Activated naive CD4-positive, alpha-beta T cell treated with anti-CD3 and anti-CD28 coated beads for 36 hours (primary cell): ENCODE results near the gene RBMS3. TPM values are rescaled to one million over a fixed set of nuclear protein-coding genes. Genes with fewer than 3 reads are reported as not detected.
A peak's percentile ranks its signal among the peaks of the same experiment; 100 is the strongest.

Experiments
- CTCF ChIA-PET: fragments of 350-600 bp; sonication (Branson Sonifier 250); formaldehyde crosslinking; loops from one replicate; lab custom pipeline; 2021; ENCODE audit warnings: antibody characterized with exemption; lab: Charles Lee
- DNase-seq: peaks from one replicate; pipeline ENCODE4 v3.0.0-alpha.2; 2020
- H3K27ac Mint-ChIP-seq: one replicate; pipeline ENCODE4 v1.8.0; 2021; ENCODE audit warnings: mild to moderate bottlenecking, mixed read lengths
- H3K27me3 Mint-ChIP-seq: one replicate; pipeline ENCODE4 v1.8.0; 2021; ENCODE audit warnings: low read depth, mixed read lengths
- H3K36me3 Mint-ChIP-seq: one replicate; pipeline ENCODE4 v1.8.0; 2021; ENCODE audit warnings: low read depth, mixed read lengths
- H3K4me1 Mint-ChIP-seq: one replicate; pipeline ENCODE4 v1.8.0; 2021; ENCODE audit warnings: low read depth, mixed read lengths
- H3K4me3 Mint-ChIP-seq: one replicate; pipeline ENCODE4 v1.8.0; 2021; ENCODE audit warnings: mild to moderate bottlenecking, moderate library complexity, mixed read lengths
- H3K9me3 Mint-ChIP-seq: one replicate; pipeline ENCODE4 v1.8.0; 2021; ENCODE audit warnings: mixed read lengths
- intact Hi-C: fragments of 100-400 bp; cut with micrococcal nuclease; formaldehyde crosslinking; loops from one replicate; pipeline ENCODE4 v1.15.1; 2023
- total RNA-seq, 2 experiments: library from RNA; stranded (reverse); gene quantifications; one replicate each; pipeline ENCODE4 v1.2.3, GENCODE V29; 2021

Gene RBMS3
- total RNA-seq, 2 experiments from 2014 or later, result 0.84 to 1.1 TPM

DNA sequence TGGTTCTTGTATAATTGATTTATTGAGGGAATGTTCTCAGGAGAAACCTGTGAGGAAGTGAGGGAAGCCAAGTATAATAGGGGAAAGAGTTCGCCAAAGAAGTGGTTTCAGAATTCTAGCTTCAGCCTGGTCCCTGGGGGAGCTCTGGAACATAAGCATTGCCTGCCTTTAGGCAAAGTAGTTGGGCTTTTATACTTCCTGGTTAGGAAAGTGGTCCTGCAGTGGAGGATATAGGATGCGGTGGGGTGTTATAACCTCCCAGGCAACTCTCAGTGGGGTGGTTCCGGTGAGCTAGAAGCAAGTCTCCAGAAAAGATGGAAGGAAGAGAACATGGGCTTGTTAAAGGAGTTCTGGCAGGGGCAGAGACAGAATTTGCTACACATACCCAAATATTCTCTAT, 22.7 kb upstream of the RBMS3 start:
- Mint-ChIP-seq H3K4me1 (no peaks in the 10 kb centered on the region), H3K27me3 (peaks cover 2% of the 10 kb centered on the region), H3K36me3 (no peaks in the 10 kb centered on the region), H3K9me3 (no peaks in the 10 kb centered on the region), H3K4me3 (no peak overlapping the region), H3K27ac (no peak overlapping the region)
- DNase-seq, result no peak
- intact Hi-C loops, result no loop called here
- CTCF ChIA-PET, result no interaction called here

DNA sequence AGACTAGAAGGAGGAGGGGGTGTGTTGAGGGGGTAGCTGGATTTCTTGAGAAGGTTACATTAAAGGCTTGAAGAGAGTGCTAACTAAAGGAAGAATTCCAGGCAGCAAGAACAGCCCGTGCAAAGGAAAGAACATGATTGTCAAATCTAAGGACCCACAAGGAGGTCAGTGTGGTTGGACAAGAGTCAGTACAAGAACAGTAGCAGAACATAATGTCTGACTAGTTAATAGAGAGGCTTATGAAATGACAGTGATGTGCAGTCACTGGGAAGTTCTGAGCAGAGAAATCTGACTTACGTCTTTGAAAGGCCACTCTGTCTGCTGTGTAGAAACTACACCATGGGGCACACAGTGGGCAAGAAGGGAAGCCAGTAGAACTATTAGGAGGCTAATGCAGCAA, 19.8 kb upstream of the RBMS3 start:
- Mint-ChIP-seq H3K27ac (no peak overlapping the region), H3K27me3 (no peaks in the 10 kb centered on the region), H3K36me3 (no peaks in the 10 kb centered on the region), H3K4me1 (no peaks in the 10 kb centered on the region), H3K4me3 (no peak overlapping the region), H3K9me3 (no peaks in the 10 kb centered on the region)
- DNase-seq, result no peak
- intact Hi-C loops, result no loop called here
- CTCF ChIA-PET, result no interaction called here

DNA sequence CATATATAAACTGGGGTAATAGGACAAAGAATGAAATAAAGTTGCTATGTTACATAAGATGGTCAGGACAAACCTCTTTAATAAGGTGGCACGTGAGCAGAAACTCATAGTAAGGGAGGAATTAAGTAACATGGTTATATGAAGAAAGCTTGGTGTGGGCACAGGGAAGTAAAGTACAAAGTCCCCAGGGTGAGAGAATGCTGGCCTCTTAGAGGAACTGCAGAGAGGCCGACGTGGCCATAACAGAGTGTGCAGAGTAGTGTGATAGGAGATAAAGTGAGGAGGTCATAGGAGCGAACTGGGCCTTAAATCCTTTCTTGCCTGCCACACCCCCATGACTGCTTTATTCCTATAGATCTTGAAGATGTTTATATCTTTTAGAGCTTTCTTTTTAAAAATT, 17.4 kb upstream of the RBMS3 start:
- H3K9me3 Mint-ChIP-seq, result no peaks in the 10 kb centered on the region
- intact Hi-C loops, result no loop called here
- H3K4me1 Mint-ChIP-seq, result no peaks in the 10 kb centered on the region
- no peaks in the 10 kb centered on the region for H3K27me3 Mint-ChIP-seq
- CTCF ChIA-PET, result no interaction called here
- H3K27ac Mint-ChIP-seq, result no peak overlapping the region
- no peaks in the 10 kb centered on the region for H3K36me3 Mint-ChIP-seq
- H3K4me3 Mint-ChIP-seq, result no peak overlapping the region
- DNase-seq, result no peak

DNA sequence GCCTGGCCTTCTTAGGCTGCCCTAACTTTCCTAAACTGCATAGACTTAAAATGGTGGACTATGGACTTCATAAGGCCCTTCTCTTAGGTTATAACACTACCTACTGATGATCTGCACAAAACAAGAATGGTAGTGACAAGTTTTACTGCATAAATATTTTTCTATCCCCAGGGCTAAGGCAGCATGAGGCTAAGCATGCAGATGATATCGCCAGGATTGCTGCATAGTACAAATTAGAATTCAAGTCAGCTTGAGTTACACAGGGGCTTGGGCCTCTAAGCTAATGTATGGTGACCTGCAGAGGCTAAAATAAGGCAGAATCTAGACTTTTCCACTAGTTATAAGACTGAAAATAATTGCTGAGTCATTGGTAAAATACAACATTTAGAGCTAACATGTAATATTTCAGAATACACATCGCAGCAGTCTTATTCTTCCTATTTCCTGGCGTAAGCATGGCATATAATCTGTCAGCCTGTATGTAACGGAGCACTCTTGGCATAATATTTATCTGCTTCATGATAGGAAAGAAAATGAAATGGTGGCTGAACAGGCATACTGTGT, 15.3 kb upstream of the RBMS3 start:
- Mint-ChIP-seq H3K4me1 (no peaks in the 10 kb centered on the region), H3K9me3 (no peaks in the 10 kb centered on the region), H3K27me3 (no peaks in the 10 kb centered on the region), H3K36me3 (no peaks in the 10 kb centered on the region), H3K27ac (no peak overlapping the region), H3K4me3 (no peak overlapping the region)
- DNase-seq, result no peak
- intact Hi-C loops, result no loop called here
- CTCF ChIA-PET, result no interaction called here

DNA sequence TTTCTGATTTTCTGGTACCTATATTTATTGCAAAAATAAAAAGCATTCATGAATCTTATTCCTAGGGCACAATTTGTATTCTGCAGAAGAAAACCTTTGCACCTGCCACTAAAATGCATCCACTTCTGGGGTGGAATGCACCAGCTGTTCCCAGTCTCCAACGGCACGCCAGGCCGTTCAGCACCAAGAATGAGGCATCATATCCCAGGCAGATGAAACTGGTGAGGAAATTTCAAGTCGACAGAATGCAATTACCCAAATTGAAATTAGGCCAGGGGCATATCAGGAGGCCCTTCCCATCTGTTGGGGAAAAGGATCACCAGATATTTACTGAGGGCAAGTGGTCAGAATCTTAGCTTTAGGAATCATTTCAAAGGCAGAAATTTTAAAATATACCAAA, 13.6 kb upstream of the RBMS3 start:
- Mint-ChIP-seq H3K4me1 (no peaks in the 10 kb centered on the region), H3K4me3 (no peak overlapping the region), H3K27me3 (no peaks in the 10 kb centered on the region), H3K9me3 (no peaks in the 10 kb centered on the region), H3K27ac (no peak overlapping the region), H3K36me3 (no peaks in the 10 kb centered on the region)
- CTCF ChIA-PET, result no interaction called here
- intact Hi-C loops, result no loop called here
- no peak for DNase-seq

DNA sequence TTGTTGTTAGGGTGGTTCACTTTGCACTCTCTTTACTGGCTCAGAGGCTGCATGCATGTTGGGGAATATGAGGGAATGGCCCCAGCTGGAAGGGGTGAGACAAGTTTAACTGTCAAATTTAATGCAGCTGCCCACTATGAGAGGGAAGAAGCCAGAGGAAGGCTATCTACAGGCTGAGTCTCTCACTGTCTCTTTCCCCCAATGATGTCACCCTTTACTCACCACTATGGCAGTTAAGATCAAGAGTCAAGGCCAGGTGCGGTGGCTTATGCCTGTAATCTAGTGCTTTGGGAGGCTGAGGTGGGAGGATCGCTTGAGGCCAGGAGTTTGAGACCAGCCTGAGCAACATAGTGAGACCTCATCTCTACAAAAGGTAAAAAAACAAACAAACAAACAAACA, 12.2 kb upstream of the RBMS3 start:
- Mint-ChIP-seq H3K27ac (no peak overlapping the region), H3K27me3 (no peaks in the 10 kb centered on the region), H3K9me3 (no peaks in the 10 kb centered on the region), H3K4me3 (no peak overlapping the region), H3K4me1 (no peaks in the 10 kb centered on the region), H3K36me3 (no peaks in the 10 kb centered on the region)
- CTCF ChIA-PET, result no interaction called here
- no peak for DNase-seq
- intact Hi-C loops, result no loop called here

DNA sequence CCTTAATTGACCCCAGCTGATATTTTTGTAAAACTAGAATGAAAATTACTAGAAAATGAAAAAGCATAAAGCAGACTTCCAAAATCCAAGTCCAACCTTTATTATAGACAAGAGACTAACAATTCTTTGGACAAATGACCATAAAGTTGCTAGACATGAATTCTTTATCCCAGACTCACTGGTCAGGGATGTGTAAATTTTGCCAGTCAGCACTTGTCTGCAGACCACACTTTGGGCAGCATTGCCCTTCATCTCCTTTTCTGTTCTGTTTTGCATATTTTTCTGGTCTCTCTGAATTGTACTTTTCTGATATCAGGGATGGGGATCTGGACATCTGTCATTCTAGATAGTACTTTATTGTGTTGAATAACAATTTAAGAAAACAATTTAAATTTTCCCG, 10.1 kb upstream of the RBMS3 start:
- H3K9me3 Mint-ChIP-seq, result no peaks in the 10 kb centered on the region
- intact Hi-C loops, result no loop called here
- no peaks in the 10 kb centered on the region for H3K27me3 Mint-ChIP-seq
- no peak overlapping the region for H3K4me3 Mint-ChIP-seq
- H3K4me1 Mint-ChIP-seq, result peaks cover 3% of the 10 kb centered on the region
- DNase-seq, result no peak
- H3K27ac Mint-ChIP-seq, result no peak overlapping the region
- H3K36me3 Mint-ChIP-seq, result no peaks in the 10 kb centered on the region
- CTCF ChIA-PET, result no interaction called here

DNA sequence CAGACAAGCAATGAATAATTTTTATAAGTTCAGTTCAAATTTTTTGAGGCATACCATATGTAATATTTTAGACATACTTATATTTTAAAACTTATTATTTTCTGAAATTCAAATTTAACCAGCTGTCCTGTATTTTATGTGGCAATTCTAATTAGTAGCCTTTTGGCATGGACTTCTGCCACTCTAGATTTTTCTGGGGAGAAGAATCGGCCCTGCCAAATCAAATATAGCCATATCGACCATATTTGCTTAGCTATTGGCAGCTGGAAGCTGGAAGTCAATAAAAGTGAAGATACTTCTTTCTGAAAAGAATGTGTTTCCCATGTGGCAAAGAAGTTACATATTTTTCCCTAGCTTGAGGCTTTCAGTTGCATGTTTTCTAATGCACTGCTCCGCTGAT, 9.4 kb upstream of the RBMS3 start:
- Mint-ChIP-seq H3K9me3 (no peaks in the 10 kb centered on the region), H3K27me3 (no peaks in the 10 kb centered on the region), H3K36me3 (no peaks in the 10 kb centered on the region), H3K27ac (no peak overlapping the region), H3K4me1 (peaks cover 3% of the 10 kb centered on the region), H3K4me3 (no peak overlapping the region)
- intact Hi-C loops, result no loop called here
- CTCF ChIA-PET, result no interaction called here
- DNase-seq, result no peak

DNA sequence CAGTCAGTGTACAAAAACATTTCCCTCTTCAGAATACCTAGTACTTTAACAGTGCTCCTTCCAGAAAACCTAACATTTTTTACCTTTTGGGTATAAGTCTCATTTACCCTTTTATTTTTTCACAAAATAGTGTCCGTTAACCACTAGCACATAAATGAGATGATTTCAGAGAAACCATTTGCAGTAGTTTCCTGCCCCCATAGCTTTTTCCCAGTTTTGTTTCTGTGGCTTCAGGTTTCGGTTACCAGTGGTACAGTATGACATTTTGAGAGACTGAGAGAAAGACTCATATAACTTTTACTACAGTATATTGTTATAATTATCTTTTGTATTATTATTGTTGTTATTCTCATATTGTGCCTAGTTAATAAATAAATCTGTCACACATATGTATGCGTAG, 6.2 kb upstream of the RBMS3 start:
- Mint-ChIP-seq H3K36me3 (no peaks in the 10 kb centered on the region), H3K4me1 (peaks cover 3% of the 10 kb centered on the region), H3K27ac (no peak overlapping the region), H3K4me3 (no peak overlapping the region), H3K27me3 (no peaks in the 10 kb centered on the region), H3K9me3 (no peaks in the 10 kb centered on the region)
- intact Hi-C loops, result no loop called here
- DNase-seq, result no peak
- CTCF ChIA-PET, result no interaction called here

DNA sequence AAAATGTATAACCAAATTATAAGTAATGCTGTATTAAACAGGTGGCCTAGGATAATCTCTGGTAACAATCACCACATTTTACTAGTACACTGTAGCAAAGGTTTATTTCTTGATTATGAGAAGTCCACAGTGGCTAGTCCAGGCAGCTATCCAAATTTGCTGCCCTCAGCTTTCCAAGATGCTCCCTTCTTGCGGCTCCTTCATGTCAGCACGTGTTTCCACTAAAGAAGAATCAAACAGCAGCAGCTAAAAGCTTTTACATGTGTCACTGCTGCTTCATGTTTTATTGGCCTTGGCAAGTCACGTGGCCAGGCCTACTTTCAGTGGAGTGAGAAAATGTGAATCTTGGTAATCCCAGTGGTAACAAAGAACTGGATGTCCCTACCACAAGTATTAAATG, 5.6 kb upstream of the RBMS3 start:
- Mint-ChIP-seq H3K9me3 (no peaks in the 10 kb centered on the region), H3K27me3 (no peaks in the 10 kb centered on the region), H3K27ac (no peak overlapping the region), H3K4me1 (peaks cover 3% of the 10 kb centered on the region), H3K36me3 (no peaks in the 10 kb centered on the region), H3K4me3 (no peak overlapping the region)
- CTCF ChIA-PET, result no interaction called here
- intact Hi-C loops, result no loop called here
- DNase-seq, result no peak

GRCh38 chr3:29277249-29277648, 3.6 kb upstream of the RBMS3 start:
- no peak for DNase-seq
- CTCF ChIA-PET, result no interaction called here
- Mint-ChIP-seq H3K27me3 (peaks cover 7% of the 10 kb centered on the region), H3K4me3 (no peak overlapping the region), H3K9me3 (no peaks in the 10 kb centered on the region), H3K4me1 (peaks cover 20% of the 10 kb centered on the region), H3K27ac (no peak overlapping the region), H3K36me3 (no peaks in the 10 kb centered on the region)
- intact Hi-C loops, result no loop called here

GRCh38 chr3:29279286-29279685, 1.6 kb upstream of the RBMS3 start:
- Mint-ChIP-seq H3K27ac (no peak overlapping the region), H3K27me3 (peaks cover 15% of the 10 kb centered on the region), H3K36me3 (no peaks in the 10 kb centered on the region), H3K9me3 (no peaks in the 10 kb centered on the region), H3K4me1 (peaks cover 34% of the 10 kb centered on the region), H3K4me3 (no peak overlapping the region)
- no peak for DNase-seq
- CTCF ChIA-PET, result no interaction called here
- intact Hi-C loops, result no loop called here

DNA sequence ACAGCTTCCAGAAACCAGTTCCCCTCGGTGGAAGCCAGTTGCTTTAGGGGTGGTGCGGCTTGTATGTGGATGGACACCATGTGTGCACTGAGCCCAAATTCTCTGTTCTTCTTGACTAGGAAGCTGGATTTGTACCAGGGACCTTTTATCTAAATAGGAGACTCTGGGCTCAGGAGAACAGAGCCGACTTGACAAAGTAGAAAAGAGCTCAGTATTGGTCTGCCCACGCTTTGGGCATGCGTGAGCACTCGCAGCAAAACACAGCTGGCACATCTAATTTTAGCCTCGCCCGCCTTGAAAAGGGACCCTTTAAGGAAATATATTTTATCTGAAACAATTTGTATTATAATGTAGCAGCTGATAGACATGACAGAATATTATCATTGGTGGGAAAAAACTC, 1.1 kb upstream of the RBMS3 start:
- Mint-ChIP-seq H3K4me3 (no peak overlapping the region), H3K9me3 (no peaks in the 10 kb centered on the region), H3K27me3 (peaks cover 15% of the 10 kb centered on the region), H3K36me3 (no peaks in the 10 kb centered on the region), H3K4me1 (peaks cover 31% of the 10 kb centered on the region), H3K27ac (no peak overlapping the region)
- intact Hi-C loops, result loop anchor here (5.0 kb wide), 3 partner anchors 128 to 363 kb away; no protein-coding TSS in a partner anchor
- CTCF ChIA-PET, result no interaction called here
- DNase-seq, result no peak

DNA sequence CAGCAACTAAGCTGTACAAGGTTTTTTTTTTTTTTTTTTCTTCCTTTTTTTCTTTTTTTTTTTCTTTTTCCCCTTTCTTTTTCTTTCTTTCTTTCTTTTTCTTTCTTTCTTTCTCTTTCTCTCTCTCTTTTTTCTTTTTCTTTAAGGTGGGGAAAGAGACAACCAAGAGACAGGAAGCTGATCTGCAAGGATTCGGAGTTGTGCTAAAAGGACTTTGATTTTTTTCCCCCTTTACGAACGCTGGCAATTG, 148 bp downstream of the RBMS3 start:
- H3K27ac Mint-ChIP-seq, result no peak overlapping the region
- peaks cover 19% of the 10 kb centered on the region for H3K27me3 Mint-ChIP-seq
- DNase-seq, result no peak
- intact Hi-C loops, result loop anchor here (5.0 kb wide), 3 partner anchors 129 to 364 kb away; no protein-coding TSS in a partner anchor
- peaks cover 37% of the 10 kb centered on the region for H3K4me1 Mint-ChIP-seq
- H3K4me3 Mint-ChIP-seq, result peak overlapping the region; percentile 62
- H3K36me3 Mint-ChIP-seq, result no peaks in the 10 kb centered on the region
- H3K9me3 Mint-ChIP-seq, result no peaks in the 10 kb centered on the region
- CTCF ChIA-PET, result interaction anchor here (0.5 to 0.7 kb wide), 2 partner anchors 56 to 138 kb away, joined by 4 to 6 read pairs; no protein-coding TSS in a partner anchor
